H1 (cell line): ENCODE results near the gene APLP1. TPM values are rescaled to one million over a fixed set of nuclear protein-coding genes. Genes with fewer than 3 reads are reported as not detected.

Source experiments
- CTCF ChIA-PET: fragments of 300-600 bp; sonication (Branson Sonifier 250); formaldehyde crosslinking; loops from one replicate; lab custom pipeline; 2021; ENCODE audit not compliant: partially characterized antibody; lab: Charles Lee
- POLR2A ChIA-PET: fragments of 300-600 bp; sonication (Branson Sonifier 250); formaldehyde crosslinking; loops from one replicate; lab custom pipeline; 2021; ENCODE audit warnings: inconsistent platforms; ENCODE audit not compliant: partially characterized antibody; lab: Charles Lee
- DNase-seq, 2 experiments: peaks; one replicate each; pipeline versions ENCODE4 v3.0.0 to v3.0.0-alpha.2; 2010 to 2022; ENCODE audit warnings: low spot score in 2 of 2, low read depth in 1 of 2, mixed read lengths in 1 of 2
- FAIRE-seq: peaks from 2 replicates; lab custom pipeline; 2011; peaks lifted over from hg19 to GRCh38; lab: Jason Lieb, UNC
- H2AFZ ChIP-seq: 2 replicates; pipeline ENCODE4 v1.8.1; 2012; ENCODE audit warnings: low read length, inconsistent platforms
- H2AK5ac ChIP-seq: 2 replicates; pipeline ENCODE4 v1.6.1; 2013; ENCODE audit warnings: low read depth, low read length
- H2BK120ac ChIP-seq: replicated peaks from 2 replicates; pipeline ENCODE3; 2013; ENCODE audit warnings: low read depth, low read length, inconsistent platforms
- H2BK12ac ChIP-seq: 2 replicates; pipeline ENCODE4 v1.6.1; 2013; ENCODE audit warnings: low read depth, low read length
- H2BK15ac ChIP-seq: 2 replicates; pipeline ENCODE4 v1.6.1; 2013; ENCODE audit warnings: low read length
- H2BK20ac ChIP-seq: 2 replicates; pipeline ENCODE4 v1.6.1; 2013; ENCODE audit warnings: low read length
- H2BK5ac ChIP-seq: 2 replicates; pipeline ENCODE4 v1.6.1; 2013; ENCODE audit warnings: low read depth, low read length
- H3K14ac ChIP-seq: 2 replicates; pipeline ENCODE4 v1.6.1; 2013; ENCODE audit warnings: inconsistent platforms; ENCODE audit not compliant: insufficient read length
- H3K18ac ChIP-seq: 2 replicates; pipeline ENCODE4 v1.6.1; 2013; ENCODE audit warnings: low read length; ENCODE audit errors: extremely low read depth
- H3K23ac ChIP-seq: 2 replicates; pipeline ENCODE4 v1.6.1; 2013; ENCODE audit warnings: inconsistent platforms; ENCODE audit not compliant: insufficient read length
- H3K23me2 ChIP-seq: 2 replicates; pipeline ENCODE4 v1.6.1; 2013; ENCODE audit warnings: low read depth, low read length
- H3K27ac ChIP-seq: 2 replicates; pipeline ENCODE4 v1.6.1; 2011; ENCODE audit warnings: low read depth, low read length, inconsistent platforms
- H3K27me3 ChIP-seq, 4 experiments: replicated peaks in 1 of 4; 1 replicate in 1 of 4; 2 replicates in 3 of 4; pipeline versions ENCODE4 v1.6.1 to v1.8.1; 2011 to 2013; ENCODE audit warnings: low read length in 3 of 4, mild to moderate bottlenecking in 3 of 4, inconsistent platforms in 2 of 4, mixed read lengths in 2 of 4, moderate library complexity in 1 of 4; ENCODE audit not compliant: control insufficient read depth in 3 of 4, insufficient read depth in 3 of 4; ENCODE audit errors: extremely low read depth in 1 of 4
- H3K36me3 ChIP-seq, 4 experiments: 2 replicates each; pipeline versions ENCODE4 v1.6.1 to v1.8.1; 2011 to 2013; ENCODE audit warnings: mild to moderate bottlenecking in 4 of 4, low read length in 3 of 4, moderate library complexity in 2 of 4, control low read depth in 1 of 4, inconsistent platforms in 1 of 4; ENCODE audit not compliant: insufficient read depth in 4 of 4, control insufficient read depth in 2 of 4
- H3K4ac ChIP-seq: replicated peaks from 2 replicates; pipeline ENCODE3; 2013; ENCODE audit warnings: low read length, low read depth, mixed read lengths, inconsistent platforms; ENCODE audit not compliant: insufficient read length
- H3K4me1 ChIP-seq, 4 experiments: replicated peaks in 1 of 4; 1 replicate in 1 of 4; 2 replicates in 3 of 4; pipeline versions ENCODE4 v1.6.1 to v1.8.1; 2011 to 2013; ENCODE audit warnings: low read length in 3 of 4, inconsistent platforms in 2 of 4, mixed read lengths in 1 of 4; ENCODE audit not compliant: insufficient read depth in 4 of 4, control insufficient read depth in 3 of 4
- H3K4me2 ChIP-seq, 2 experiments: 2 replicates each; pipeline versions ENCODE4 v1.6.1 to v1.8.1; 2011 to 2013; ENCODE audit warnings: low read depth in 2 of 2, low read length in 2 of 2, control low read depth in 1 of 2, inconsistent platforms in 1 of 2, mild to moderate bottlenecking in 1 of 2; ENCODE audit not compliant: insufficient read depth in 1 of 2
- H3K4me3 ChIP-seq, 4 experiments: fragments of 200-600, 300-600 bp in 1 of 4; sonication (generic), shearing (Covaris generic), sonication (Bioruptor Twin) in 1 of 4; 2 replicates each; pipeline versions ENCODE4 v1.5.1 to v1.8.1; 2011 to 2016; ENCODE audit warnings: low read length in 4 of 4, low read depth in 3 of 4, control low read depth in 2 of 4, inconsistent platforms in 2 of 4, mild to moderate bottlenecking in 2 of 4, mixed read lengths in 1 of 4, moderate library complexity in 1 of 4; ENCODE audit not compliant: insufficient read depth in 2 of 4; ENCODE audit errors: extremely low read depth in 1 of 4
- H3K56ac ChIP-seq: replicated peaks from 2 replicates; pipeline ENCODE3; 2013; ENCODE audit warnings: low read depth, mild to moderate bottlenecking, mixed read lengths, low read length, inconsistent platforms; ENCODE audit not compliant: insufficient read length
- H3K79me1 ChIP-seq: 2 replicates; pipeline ENCODE4 v1.6.1; 2013; ENCODE audit warnings: low read depth, low read length, control low read depth
- H3K79me2 ChIP-seq, 2 experiments: 2 replicates each; pipeline versions ENCODE4 v1.6.1 to v1.8.1; 2012 to 2013; ENCODE audit warnings: low read length in 2 of 2, mild to moderate bottlenecking in 2 of 2, inconsistent platforms in 1 of 2; ENCODE audit not compliant: insufficient read depth in 2 of 2, control insufficient read depth in 1 of 2
- H3K9ac ChIP-seq, 4 experiments: replicated peaks in 1 of 4; 1 replicate in 1 of 4; 2 replicates in 3 of 4; pipeline versions ENCODE4 v1.6.1 to v1.8.1; 2011 to 2013; ENCODE audit warnings: low read depth in 3 of 4, low read length in 3 of 4, control low read depth in 2 of 4, mild to moderate bottlenecking in 2 of 4, moderate library complexity in 2 of 4, inconsistent platforms in 1 of 4; ENCODE audit errors: extremely low read depth in 1 of 4
- H3K9me3 ChIP-seq, 2 experiments: 2 replicates each; pipeline versions ENCODE4 v1.6.1 to v1.8.1; 2012 to 2013; ENCODE audit warnings: mild to moderate bottlenecking in 2 of 2, moderate library complexity in 2 of 2, control low read depth in 1 of 2, inconsistent platforms in 1 of 2, low read depth in 1 of 2, low read length in 1 of 2, mixed read lengths in 1 of 2; ENCODE audit not compliant: insufficient read depth in 2 of 2
- H4K20me1 ChIP-seq, 2 experiments: replicated peaks in 1 of 2; 2 replicates each; pipeline versions ENCODE3 to v1.8.1; 2011 to 2013; ENCODE audit warnings: inconsistent platforms in 2 of 2, low read length in 2 of 2, mild to moderate bottlenecking in 1 of 2; ENCODE audit not compliant: insufficient read depth in 2 of 2, control insufficient read depth in 1 of 2
- H4K5ac ChIP-seq: 2 replicates; pipeline ENCODE4 v1.6.1; 2013; ENCODE audit warnings: low read length, low read depth, mixed read lengths, inconsistent platforms; ENCODE audit not compliant: insufficient read length
- H4K8ac ChIP-seq: 2 replicates; pipeline ENCODE4 v1.8.0; 2013; ENCODE audit warnings: mild to moderate bottlenecking, moderate library complexity, low read length, inconsistent platforms; ENCODE audit not compliant: insufficient read depth; ENCODE audit errors: extremely low read depth
- H4K91ac ChIP-seq: replicated peaks from 2 replicates; pipeline ENCODE3; 2013; ENCODE audit warnings: low read length, mixed read lengths, inconsistent platforms; ENCODE audit not compliant: insufficient read length
- BCL11A ChIP-seq, 2 experiments: IDR thresholded peaks; one replicate each; pipeline ENCODE4 v1.6.1; 2011; ENCODE audit warnings: low read depth in 2 of 2, low read length in 2 of 2, mild to moderate bottlenecking in 2 of 2
- CBX5 ChIP-seq: fragments of 300-800, 300-1000 bp; sonication (generic); IDR thresholded peaks from 2 replicates; pipeline ENCODE4 v1.7.1; 2016; ENCODE audit warnings: antibody characterized with exemption, low read length, low read depth
- CEBPB ChIP-seq: IDR thresholded peaks from 2 replicates; pipeline ENCODE4 v1.6.1; 2012; ENCODE audit warnings: low read depth, low read length
- CTBP2 ChIP-seq: IDR thresholded peaks from 2 replicates; pipeline ENCODE4 v1.7.0; 2011; ENCODE audit warnings: borderline replicate concordance, mild to moderate bottlenecking, moderate library complexity, mixed read lengths, low read length; ENCODE audit not compliant: insufficient read depth, insufficient read length
- EZH2 ChIP-seq: fragments of 200-600 bp; sonication (generic); IDR thresholded peaks from 2 replicates; pipeline ENCODE4 v1.7.1; 2012; ENCODE audit warnings: low read depth, mild to moderate bottlenecking, moderate library complexity, low read length, inconsistent platforms; ENCODE audit not compliant: severe bottlenecking
- KDM4A ChIP-seq: IDR thresholded peaks from one replicate; pipeline ENCODE4 v1.7.1; 2012; ENCODE audit warnings: low read depth, mild to moderate bottlenecking, moderate library complexity, low read length, inconsistent platforms; ENCODE audit not compliant: severe bottlenecking
- RAD21 ChIP-seq, 2 experiments: IDR thresholded peaks in 1 of 2; conservative IDR thresholded peaks in 1 of 2; 2 replicates each; pipeline ENCODE4 v1.6.1; 2011; ENCODE audit warnings: low read depth in 2 of 2, low read length in 2 of 2, improper control_type of control experiment in 1 of 2, inconsistent platforms in 1 of 2, mild to moderate bottlenecking in 1 of 2, moderate library complexity in 1 of 2
- RXRA ChIP-seq: IDR thresholded peaks from 2 replicates; pipeline ENCODE4 v1.6.1; 2011; ENCODE audit warnings: low read depth, mild to moderate bottlenecking, low read length, moderate library complexity; ENCODE audit not compliant: insufficient read depth
- SIRT6 ChIP-seq: IDR thresholded peaks from one replicate; pipeline ENCODE4 v1.7.1; 2012; ENCODE audit warnings: low read length, inconsistent platforms
- SP1 ChIP-seq: IDR thresholded peaks from 2 replicates; pipeline ENCODE4 v1.6.1; 2011; ENCODE audit warnings: low read depth, low read length
- SP2 ChIP-seq: IDR thresholded peaks from 2 replicates; pipeline ENCODE4 v1.6.1; 2012; ENCODE audit warnings: mild to moderate bottlenecking, low read length, inconsistent platforms
- SP4 ChIP-seq: IDR thresholded peaks from 2 replicates; pipeline ENCODE4 v1.6.1; 2012; ENCODE audit warnings: low read length, inconsistent platforms
- YY1 ChIP-seq: IDR thresholded peaks from 2 replicates; pipeline ENCODE4 v1.6.1; 2011; ENCODE audit warnings: low read depth, mild to moderate bottlenecking, low read length
- whole genome bisulfite sequencing, 2 experiments: shearing (Covaris generic) in 1 of 2; methylation state at CpG; one replicate each; pipeline versions ENCODE4 v1.1.6 to v1.1.7; 2013 to 2015; ENCODE audit warnings: low lambda C conversion rate in 2 of 2, mixed read lengths in 2 of 2, inconsistent platforms in 1 of 2, low coverage in 1 of 2, missing lambda C conversion rate in 1 of 2; ENCODE audit not compliant: insufficient replicate concordance in 2 of 2, insufficient coverage in 1 of 2, insufficient read length in 1 of 2; ENCODE audit errors: extremely low coverage in 1 of 2, missing lambda C conversion rate in 1 of 2; 5-methylcytosine and 5-hydroxymethylcytosine counted together
- polyA plus RNA-seq, 7 experiments: library from polyadenylated mRNA; depleted of rRNA in 3 of 7; stranded (reverse) in 5 of 7; unstranded in 2 of 7; fragments of >200 nt in 5 of 7; fragments of 200-250 nt in 2 of 7; gene quantifications; 1 replicate in 5 of 7; 2 replicates in 1 of 7; 4 replicates in 1 of 7; pipeline versions ENCODE4 v1.2.1 to v1.2.3, GENCODE V29; 2011 to 2013; ENCODE audit warnings: missing spikeins in 2 of 7, mixed read lengths in 2 of 7
- total RNA-seq: library from RNA; stranded (reverse); fragmentation: NEBNext Ultra II Directional; extraction: Animal tissue kit (Norgen Biotek cat#: 25700); gene quantifications from 2 replicates; pipeline ENCODE4 v1.2.1, GENCODE V29; 2021
- TF ChIP-seq, protein P1 (sequence below): IDR thresholded peaks from 2 replicates; pipeline ENCODE4 v1.6.1; 2012; ENCODE audit warnings: inconsistent platforms

The APLP1 gene
- total and polyA plus RNA-seq, 2 of the 8 experiments (the other 6 are each of a cell fraction or from before 2014, with no cell fraction given) = 19.9 to 22.0 TPM

DNA sequence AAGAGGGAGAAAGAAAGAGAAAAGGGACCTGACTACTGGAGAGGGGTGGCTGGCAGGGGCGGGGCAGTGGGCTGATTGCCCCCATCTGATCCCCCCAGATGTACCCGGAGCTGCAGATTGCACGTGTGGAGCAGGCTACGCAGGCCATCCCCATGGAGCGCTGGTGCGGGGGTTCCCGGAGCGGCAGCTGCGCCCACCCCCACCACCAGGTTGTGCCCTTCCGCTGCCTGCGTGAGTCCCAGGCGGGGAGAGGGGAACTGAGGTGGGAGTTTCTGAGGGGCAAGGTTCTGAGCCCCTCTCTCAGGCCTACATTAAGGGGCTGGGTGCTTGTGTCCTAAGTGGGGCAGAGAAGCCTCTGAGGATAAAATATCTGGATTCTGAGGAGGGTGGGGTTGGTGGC is 2.4 kb downstream of the APLP1 start:
- DNase-seq = peak in 1 of 2 experiments; percentile 67
- H4K5ac ChIP-seq = no peak overlapping the region
- TF ChIP-seq YY1 = no peak
- TF ChIP-seq BCL11A (IDR thresholded peaks at IDR 0.05; ENCODE audit: low read depth in 2 of 2, low read length in 2 of 2) = no peak
- TF ChIP-seq CTBP2 = no peak
- no peak for TF ChIP-seq RXRA
- no peak for TF ChIP-seq SP4
- TF ChIP-seq KDM4A = no peak
- TF ChIP-seq, protein P1, sequence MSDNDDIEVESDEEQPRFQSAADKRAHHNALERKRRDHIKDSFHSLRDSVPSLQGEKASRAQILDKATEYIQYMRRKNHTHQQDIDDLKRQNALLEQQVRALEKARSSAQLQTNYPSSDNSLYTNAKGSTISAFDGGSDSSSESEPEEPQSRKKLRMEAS = no peak
- no peak for TF ChIP-seq CBX5
- TF ChIP-seq SP1 = no peak
- TF ChIP-seq CEBPB = no peak
- TF ChIP-seq RAD21 (IDR thresholded peaks at IDR 0.05 in 1 of 2, conservative IDR thresholded peaks at IDR 0.05 in 1 of 2; ENCODE audit: low read depth in 2 of 2, low read length in 2 of 2) = peak; percentile 38 to 49; a peak in 3 of 4 replicates
- no peak for TF ChIP-seq EZH2
- no peak for TF ChIP-seq SP2
- TF ChIP-seq SIRT6 = no peak

More for the DNA sequence above, 2.4 kb downstream of the APLP1 start:
- CTCF ChIA-PET = interaction anchor here (0.9 to 3.2 kb wide), 14 partner anchors 10 to 376 kb away, joined by 3 to 15 read pairs (median 3); no protein-coding TSS in a partner anchor
- Histone ChIP-seq H3K14ac (no peak overlapping the region), H4K91ac (no peak overlapping the region), H3K4me2 (peak overlapping the region in 1 of 2 experiments; percentile 93), H3K9ac (no peak overlapping the region), H2BK12ac (no peak overlapping the region), H2AFZ (no peak overlapping the region), H2BK5ac (no peak overlapping the region), H3K23me2 (peaks cover 9% of the 10 kb centered on the region; the same call in 1 of the 2 replicates), H3K4ac (no peak overlapping the region), H3K79me1 (no peaks in the 10 kb centered on the region), H2BK120ac (no peak overlapping the region), H3K18ac (no peak overlapping the region; the same call in 1 of the 2 replicates), H2BK15ac (no peak overlapping the region), H3K4me1 (peaks cover 0 to 12% (median 8%) of the 10 kb centered on the region in 4 experiments; a peak in 5 of 7 replicates), H2AK5ac (no peak overlapping the region), H3K9me3 (no peaks in the 10 kb centered on the region), H3K27ac (no peak overlapping the region), H4K8ac (no peak overlapping the region), H3K4me3 (peak overlapping the region in 1 of 4 experiments; percentile 64; a peak in 2 of 8 replicates), H3K79me2 (no peaks in the 10 kb centered on the region), H4K20me1 (peaks cover 0 to 2% of the 10 kb centered on the region in 2 experiments), H3K36me3 (no peaks in the 10 kb centered on the region), H3K27me3 (peaks cover 3 to 12% (median 9%) of the 10 kb centered on the region in 4 experiments), H2BK20ac (no peak overlapping the region), H3K23ac (no peak overlapping the region), H3K56ac (no peak overlapping the region)
- POLR2A ChIA-PET = interaction anchor here (1.0 to 2.6 kb wide), 8 partner anchors 10 to 362 kb away, joined by 3 to 20 read pairs (median 4); partner anchors contain the start of genes PSENEN and U2AF1L4
- no peak for FAIRE-seq
- 73% methylated on average over 10 of the region's 12 CpGs; no CpG with 5 or more reads in 1 of the 2 experiments for WGBS, 2 experiments
